ENCODE measurements around the gene OR2W3.

OR2W3 gene

GRCh38 chr1:247895163-247895637, at the start of gene OR2W3:
Gene OR2W3, plus strand, starts transcription at chr1:247895587. Its CDS starts 0 bp downstream, at chr1:247895587.
- DNase-seq (ENCODE audit: low read depth in 3 of 3, low spot score in 1 of 3): no peak

- no peak for DNase-seq (ENCODE audit: low read depth in 3 of 3, low spot score in 1 of 3)
These were observed 49.7 kb upstream of the OR2W3 start for GRCh38 chr1:247845693-247846017.

DNA sequence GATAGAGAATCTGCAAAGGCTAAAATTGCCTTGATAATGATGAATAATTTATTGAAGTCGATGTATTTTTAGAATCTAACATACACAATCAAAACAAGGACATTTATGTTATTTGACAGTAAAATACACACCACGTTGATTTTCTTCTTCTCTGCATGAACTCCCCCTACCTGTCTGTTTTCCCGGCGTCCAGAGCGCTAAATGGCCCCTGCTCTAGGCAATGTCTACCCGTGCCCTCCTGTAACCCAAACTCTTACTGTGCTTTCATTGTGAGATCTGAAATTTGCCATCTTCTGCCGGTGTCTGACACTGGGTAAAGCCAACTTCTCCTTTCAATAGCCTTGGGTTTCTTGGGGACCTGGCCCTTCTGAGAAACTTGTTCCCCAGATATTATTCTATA, 47.0 kb upstream of the OR2W3 start:
- DNase-seq (ENCODE audit: low read depth in 3 of 3, low spot score in 1 of 3): no peak

DNA sequence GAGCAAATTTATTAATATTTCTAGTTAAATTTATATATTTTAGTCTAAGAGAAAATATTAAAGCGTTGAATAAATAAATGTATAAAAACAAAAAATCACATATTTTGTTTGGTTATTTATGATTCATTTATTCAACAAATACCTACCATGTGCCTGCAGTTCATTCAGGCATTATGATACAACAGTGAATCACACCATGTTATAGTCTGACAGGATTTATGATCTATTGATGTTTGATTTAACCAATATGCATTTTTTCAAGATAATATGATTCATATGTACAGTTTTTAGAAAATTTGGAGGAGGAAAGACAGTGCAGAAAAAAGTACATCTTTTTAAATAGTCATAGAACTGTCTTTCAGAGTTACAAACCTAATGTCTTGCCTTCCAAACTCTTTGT, 45.8 kb upstream of the OR2W3 start:
- no peak for DNase-seq (ENCODE audit: low read depth in 3 of 3, low spot score in 1 of 3)

- DNase-seq (ENCODE audit: low read depth in 3 of 3, low spot score in 1 of 3): no peak
These were observed 40.4 kb upstream of the OR2W3 start for GRCh38 chr1:247854899-247855545.

- no peak for DNase-seq (ENCODE audit: low read depth in 3 of 3, low spot score in 1 of 3)
These were observed 39.5 kb upstream of the OR2W3 start for GRCh38 chr1:247855911-247856310.

- DNase-seq (ENCODE audit: low read depth in 3 of 3, low spot score in 1 of 3): no peak
These were observed 38.1 kb upstream of the OR2W3 start, which contains the start of gene TRIM58 for GRCh38 chr1:247857069-247857984. Gene TRIM58, plus strand, starts transcription at chr1:247857187. Its CDS starts 60 bp downstream, at chr1:247857247.

DNA sequence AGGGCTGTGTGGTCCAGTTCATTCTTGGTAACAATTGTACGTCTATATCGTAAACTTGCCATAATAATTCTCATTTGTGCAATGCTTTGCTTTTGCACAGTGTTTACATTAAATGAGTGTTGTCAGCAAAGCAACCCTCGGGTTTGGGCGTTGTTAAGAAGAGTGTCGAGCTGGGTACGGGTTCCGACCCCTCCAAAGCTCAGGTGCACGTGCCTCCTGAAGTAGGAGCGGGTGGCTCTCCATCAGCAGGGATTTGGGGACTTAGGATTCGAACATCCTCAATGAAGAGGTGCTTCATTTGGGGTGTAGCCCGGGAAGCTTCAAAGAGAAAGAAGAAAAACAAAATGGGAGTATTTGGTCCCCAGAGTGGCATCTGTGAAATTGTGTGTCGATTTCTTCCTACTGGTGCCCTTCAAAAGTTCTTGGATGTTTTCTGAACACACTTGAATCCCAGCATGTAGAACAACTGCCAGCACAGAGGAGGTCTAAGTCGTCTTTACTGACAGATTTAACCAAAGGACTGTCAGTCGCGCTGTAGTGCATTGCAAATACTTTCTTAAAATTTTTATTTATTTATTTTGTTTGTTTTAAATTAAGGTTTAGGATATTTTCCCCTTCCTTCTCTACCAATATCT, 37.3 kb upstream of the OR2W3 start:
- no peak for DNase-seq (ENCODE audit: low read depth in 3 of 3, low spot score in 1 of 3)

DNA sequence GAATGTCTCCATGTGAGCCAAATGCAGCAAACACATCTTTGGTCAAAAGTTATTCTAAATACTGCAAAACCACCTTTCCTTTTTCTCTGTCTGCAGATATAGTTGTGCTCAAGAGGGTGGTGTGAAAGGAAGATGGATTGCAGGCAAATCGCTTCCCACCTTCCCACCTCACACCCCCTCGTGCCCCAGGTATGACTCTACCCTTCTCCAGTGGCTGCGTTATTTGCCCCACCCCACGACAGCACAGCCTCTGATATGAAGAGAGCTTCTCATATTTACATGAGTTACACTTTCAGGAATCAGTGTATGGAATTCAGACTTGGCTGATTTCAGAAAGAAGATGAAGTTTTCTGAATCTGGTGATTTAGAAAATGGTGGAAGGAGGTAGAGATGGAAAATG, 32.6 kb upstream of the OR2W3 start:
- no peak for DNase-seq (ENCODE audit: low read depth in 3 of 3, low spot score in 1 of 3)

- no peak for DNase-seq (ENCODE audit: low read depth in 3 of 3, low spot score in 1 of 3)
These were observed 30.7 kb upstream of the OR2W3 start for GRCh38 chr1:247864644-247865043.

DNA sequence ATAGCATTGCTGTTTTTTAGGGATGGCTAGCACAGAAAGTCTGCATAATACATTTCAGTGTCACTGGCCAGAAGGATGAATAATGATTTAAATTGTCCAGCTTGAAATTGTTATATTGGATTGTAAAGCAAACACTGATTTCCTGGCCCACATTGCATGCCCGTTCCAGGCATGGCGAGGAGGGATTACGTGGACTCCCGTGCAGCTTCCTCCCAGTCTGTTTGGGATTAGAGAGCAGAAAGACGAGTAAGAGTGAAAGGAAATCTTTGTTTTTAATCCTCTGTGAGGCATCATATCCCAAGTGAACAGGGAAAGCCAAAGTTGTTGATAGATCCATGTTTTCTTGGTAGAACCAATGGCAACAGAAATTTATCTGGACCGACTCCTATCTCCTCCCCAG, 30.0 kb upstream of the OR2W3 start:
- DNase-seq (ENCODE audit: low read depth in 3 of 3, low spot score in 1 of 3): no peak

GRCh38 chr1:247883346-247883745, 12.0 kb upstream of the OR2W3 start:
- DNase-seq (ENCODE audit: low read depth in 3 of 3, low spot score in 1 of 3): no peak

DNA sequence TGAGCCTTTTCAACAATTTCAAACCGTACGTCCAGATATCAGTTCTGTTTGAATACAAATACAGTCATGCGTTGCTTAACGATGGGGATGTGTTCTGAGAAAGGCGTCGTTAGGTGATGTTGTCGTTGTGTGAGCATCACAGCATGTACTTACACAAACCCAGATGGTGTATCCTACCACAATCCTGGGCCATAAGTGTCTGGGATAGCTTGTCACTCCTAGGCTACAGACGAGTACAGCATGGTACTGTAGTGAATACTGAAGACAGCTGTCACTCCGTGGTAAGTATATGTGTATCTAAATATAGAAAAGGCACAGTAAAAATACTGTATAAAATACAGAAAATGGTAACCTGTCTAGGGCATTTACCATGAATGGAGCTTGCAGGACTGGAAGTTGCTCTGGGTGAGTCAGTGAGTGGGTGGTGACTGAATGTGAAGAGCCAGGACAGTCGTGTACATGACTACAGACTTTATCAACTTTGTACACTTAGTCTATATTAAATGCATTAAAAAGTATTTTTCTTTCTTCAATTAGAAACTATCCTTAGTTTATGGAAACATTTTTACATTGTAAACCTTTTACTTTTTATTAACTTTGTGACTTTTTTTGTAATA, 10.5 kb upstream of the OR2W3 start:
- no peak for DNase-seq (ENCODE audit: low read depth in 3 of 3, low spot score in 1 of 3)

DNA sequence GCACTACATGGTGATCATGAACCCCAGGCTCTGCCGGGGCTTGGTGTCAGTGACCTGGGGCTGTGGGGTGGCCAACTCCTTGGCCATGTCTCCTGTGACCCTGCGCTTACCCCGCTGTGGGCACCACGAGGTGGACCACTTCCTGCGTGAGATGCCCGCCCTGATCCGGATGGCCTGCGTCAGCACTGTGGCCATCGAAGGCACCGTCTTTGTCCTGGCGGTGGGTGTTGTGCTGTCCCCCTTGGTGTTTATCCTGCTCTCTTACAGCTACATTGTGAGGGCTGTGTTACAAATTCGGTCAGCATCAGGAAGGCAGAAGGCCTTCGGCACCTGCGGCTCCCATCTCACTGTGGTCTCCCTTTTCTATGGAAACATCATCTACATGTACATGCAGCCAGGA, 589 bp downstream of the OR2W3 start:
- no peak for DNase-seq (ENCODE audit: low read depth in 3 of 3, low spot score in 1 of 3)

GRCh38 chr1:247904122-247904521, 8.7 kb downstream of the OR2W3 start:
- no peak for DNase-seq (ENCODE audit: low read depth in 3 of 3, low spot score in 1 of 3)

DNA sequence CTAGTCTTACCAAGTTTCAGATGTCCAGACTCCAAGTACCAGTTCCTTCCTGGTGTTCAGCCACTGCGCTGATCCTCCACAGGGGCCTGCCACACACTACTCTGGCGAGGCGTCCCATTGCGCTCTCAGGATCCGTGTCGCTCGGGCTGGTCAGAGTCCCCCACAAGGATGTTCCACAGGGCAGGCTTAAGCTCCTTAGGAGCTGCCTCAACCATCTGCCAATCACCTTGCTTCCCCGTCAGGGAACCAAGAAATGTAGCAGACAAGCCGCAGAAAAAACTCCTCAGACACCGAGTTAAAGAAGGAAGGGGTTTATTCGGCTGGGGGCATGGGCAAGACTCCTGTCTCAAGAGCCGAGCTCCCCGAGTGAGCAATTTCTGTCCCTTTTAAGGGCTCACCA, 9.8 kb downstream of the OR2W3 start:
- DNase-seq (ENCODE audit: low read depth in 3 of 3, low spot score in 1 of 3): no peak

DNA sequence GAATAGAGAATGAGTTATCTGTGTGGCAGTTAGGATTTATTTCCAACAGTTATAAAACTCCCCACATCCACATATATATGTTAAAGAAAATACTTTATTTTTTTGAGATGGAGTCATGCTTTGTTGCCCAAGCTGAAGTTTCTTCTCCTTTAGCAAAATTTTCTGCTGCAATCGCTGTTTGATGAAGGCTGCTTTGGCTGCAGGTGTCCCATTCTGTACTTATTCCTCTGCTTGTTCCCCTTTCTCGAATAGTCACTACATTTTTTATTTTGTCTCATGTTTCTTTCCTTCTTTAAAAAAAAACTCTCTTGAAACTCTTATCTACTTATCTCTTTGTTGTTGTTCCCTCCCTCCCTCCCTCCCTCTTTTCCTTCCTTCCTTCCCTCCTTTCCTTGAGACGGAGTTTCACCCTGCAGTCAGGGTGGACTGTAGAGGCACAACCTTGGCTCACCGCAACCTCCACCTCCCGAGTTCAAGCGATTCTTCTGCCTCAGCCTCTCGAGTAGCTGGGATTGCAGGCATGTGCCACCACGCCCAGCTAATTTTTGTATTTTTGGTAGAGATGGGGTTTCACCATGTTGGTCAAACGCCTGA, 10.6 kb downstream of the OR2W3 start:
- no peak for DNase-seq (ENCODE audit: low read depth in 3 of 3, low spot score in 1 of 3)

DNA sequence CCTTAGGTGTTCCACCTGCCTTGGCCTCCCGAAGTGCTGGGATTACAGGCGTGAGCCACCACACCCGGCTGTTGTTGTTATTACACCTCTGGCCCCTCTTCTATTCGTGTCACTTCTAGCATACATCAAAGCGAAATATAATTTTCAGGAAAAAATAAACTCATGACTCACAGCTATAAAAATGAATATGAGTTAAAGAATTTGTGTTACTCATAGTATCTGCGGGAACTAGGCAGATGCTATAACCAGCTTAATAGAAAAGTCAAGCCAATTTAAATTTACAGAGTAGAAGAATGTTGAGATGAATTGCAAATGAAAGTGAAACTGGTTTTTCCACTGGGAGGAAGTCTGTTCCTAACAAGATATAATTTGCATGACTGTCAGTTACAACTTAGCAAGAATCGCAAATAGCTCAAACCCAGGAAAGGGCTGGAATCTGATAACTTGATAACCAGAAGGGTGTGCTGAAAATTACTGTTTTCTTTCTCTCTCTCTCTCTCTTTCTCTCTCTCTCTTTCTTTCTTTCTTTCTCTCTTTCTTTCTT, 11.2 kb downstream of the OR2W3 start:
- no peak for DNase-seq (ENCODE audit: low read depth in 3 of 3, low spot score in 1 of 3)

- DNase-seq (ENCODE audit: low read depth in 3 of 3, low spot score in 1 of 3): no peak
These were observed 13.4 kb downstream of the OR2W3 start for GRCh38 chr1:247908766-247909165.

DNA sequence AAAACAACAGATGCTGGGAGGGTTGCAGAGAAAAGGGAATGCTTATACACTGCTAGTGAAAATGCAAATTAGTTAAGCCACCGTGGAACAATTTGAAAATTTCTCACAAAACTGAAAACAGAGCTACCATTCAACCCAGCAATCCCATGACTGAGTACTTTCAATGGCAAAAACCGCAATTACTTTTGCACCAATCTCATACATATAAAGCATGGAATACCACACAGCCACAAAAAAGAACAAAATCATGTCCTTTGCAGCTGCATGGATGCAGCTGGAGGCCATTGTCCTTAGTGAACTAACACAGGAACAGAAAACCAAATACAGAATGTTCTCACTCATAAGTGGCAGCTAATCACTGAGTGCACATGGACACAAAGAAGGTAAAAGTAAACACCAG, 18.4 kb downstream of the OR2W3 start:
- DNase-seq (ENCODE audit: low read depth in 3 of 3, low spot score in 1 of 3): no peak

Data from stimulated activated CD4-positive, alpha-beta T cell treated with anti-CD3 and anti-CD28 coated beads, TNF-alpha, amount 100 ng/mL, for 1 hour (primary cell).